Effector memory CD4-positive, alpha-beta T cell (primary cell): ENCODE results near the gene TUBGCP6.
A peak's percentile ranks its signal among the peaks of the same experiment; 100 is the strongest.

Experiments used
- DNase-seq, 3 donors: peaks; one replicate each; pipeline ENCODE4 v3.0.0-alpha.2; 2020
- H3K27ac ChIP-seq: 2 replicates; pipeline ENCODE4 v1.7.0; 2013; ENCODE audit warnings: mild to moderate bottlenecking, low read length, moderate library complexity; ENCODE audit not compliant: insufficient read depth, poor library complexity, severe bottlenecking
- H3K27me3 ChIP-seq: replicated peaks from 2 replicates; pipeline ENCODE4 v1.7.0; 2013; ENCODE audit warnings: mild to moderate bottlenecking, low read length; ENCODE audit not compliant: insufficient read depth, control insufficient read depth, poor library complexity, severe bottlenecking
- H3K36me3 ChIP-seq: 2 replicates; pipeline ENCODE4 v1.7.0; 2013; ENCODE audit warnings: mild to moderate bottlenecking, low read length, moderate library complexity; ENCODE audit not compliant: control insufficient read depth, insufficient read depth
- H3K4me1 ChIP-seq: 2 replicates; pipeline ENCODE4 v1.7.0; 2013; ENCODE audit warnings: low read length, mild to moderate bottlenecking; ENCODE audit not compliant: control insufficient read depth, insufficient read depth, poor library complexity, severe bottlenecking
- H3K4me3 ChIP-seq: 2 replicates; pipeline ENCODE4 v1.7.0; 2013; ENCODE audit warnings: low read length, low read depth, mild to moderate bottlenecking; ENCODE audit not compliant: insufficient read depth, poor library complexity, severe bottlenecking
- H3K9me3 ChIP-seq: 2 replicates; pipeline ENCODE4 v1.7.0; 2013; ENCODE audit warnings: mild to moderate bottlenecking, low read length, moderate library complexity; ENCODE audit not compliant: control insufficient read depth

Gene TUBGCP6

DNA sequence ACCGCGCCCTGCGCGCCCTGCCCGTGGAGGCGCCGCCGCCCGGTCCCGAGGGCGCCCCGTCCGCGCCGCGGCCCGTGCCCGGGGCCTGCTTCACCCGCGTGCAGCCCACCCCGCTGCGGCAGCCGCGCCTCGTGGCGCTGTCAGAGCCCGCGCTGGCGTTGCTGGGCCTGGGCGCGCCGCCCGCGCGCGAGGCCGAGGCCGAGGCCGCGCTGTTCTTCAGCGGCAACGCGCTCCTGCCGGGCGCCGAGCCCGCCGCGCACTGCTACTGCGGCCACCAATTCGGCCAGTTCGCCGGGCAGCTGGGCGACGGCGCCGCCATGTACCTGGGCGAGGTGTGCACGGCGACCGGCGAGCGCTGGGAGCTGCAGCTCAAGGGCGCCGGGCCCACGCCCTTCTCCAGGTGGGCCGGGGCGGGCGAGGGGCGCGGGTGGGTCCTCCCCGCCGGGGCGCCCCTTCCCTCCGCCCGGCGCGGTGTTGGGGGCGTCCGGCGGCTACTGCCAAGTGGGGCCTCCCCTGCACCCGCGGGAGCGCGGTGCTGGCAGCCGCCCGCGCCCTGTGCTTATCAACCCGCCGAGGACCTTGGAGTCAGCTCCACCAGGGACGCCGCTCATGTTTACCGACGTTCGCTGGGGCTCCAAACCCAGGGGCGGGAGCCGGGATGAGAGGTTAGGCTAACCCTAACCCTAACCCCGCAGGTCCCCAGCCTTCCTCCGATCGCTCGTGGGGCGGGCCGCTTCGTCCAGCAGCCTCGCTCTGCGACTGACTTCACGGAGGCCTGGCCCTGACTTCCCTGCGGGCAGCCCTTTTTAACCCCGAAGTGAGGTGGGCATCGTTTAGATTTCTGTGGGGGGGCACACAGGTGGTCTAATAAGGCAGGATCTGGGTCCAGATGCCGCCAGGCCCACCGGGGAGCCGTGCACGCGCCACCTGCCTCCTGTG is 43.4 kb downstream of the TUBGCP6 start:
- H3K36me3 ChIP-seq: peaks cover 19% of the 10 kb centered on the region
- peak overlapping the region; percentile 77 for H3K27ac ChIP-seq
- no peak for DNase-seq

DNA sequence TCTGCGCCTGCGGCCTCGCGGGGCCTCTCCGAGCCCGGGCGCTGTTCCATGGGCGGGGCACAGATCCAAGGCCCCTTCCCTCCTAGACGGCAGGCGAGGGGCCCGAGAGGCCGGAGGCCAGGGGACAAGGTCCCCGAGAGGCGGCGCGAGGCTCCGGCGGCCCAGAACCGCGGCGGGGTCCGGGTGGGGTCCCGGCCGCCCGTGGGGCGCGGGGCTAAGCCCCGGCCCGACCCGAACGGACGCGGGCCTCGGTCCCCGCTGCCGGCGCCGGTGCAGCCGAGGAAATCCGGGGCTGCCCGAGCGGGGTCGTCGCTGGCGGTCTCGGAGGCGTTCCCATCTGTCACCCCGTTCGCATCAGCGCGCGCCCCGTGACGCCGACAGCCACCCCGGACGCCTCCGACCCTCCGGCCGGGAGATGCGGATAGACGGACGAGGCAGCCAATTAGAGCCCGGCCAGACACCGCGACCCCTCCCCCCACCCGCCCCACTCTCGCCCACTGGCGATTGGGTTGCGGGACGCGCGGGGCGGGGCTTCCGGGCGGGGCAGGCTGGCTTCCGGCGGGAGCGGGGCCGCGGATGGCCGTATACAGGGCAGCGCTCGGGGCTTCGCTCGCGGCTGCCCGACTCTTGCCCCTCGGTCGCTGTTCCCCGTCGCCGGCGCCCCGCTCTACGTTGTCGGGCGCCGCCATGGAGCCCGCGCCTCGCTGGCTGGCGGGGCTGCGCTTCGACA is 44.2 kb downstream of the TUBGCP6 start, which contains the start of gene SELENOO:
Gene SELENOO (plus strand): TSS at position 551 of the 730 bp plus-strand sequence. CDS start 26 bp downstream, at position 577.
- H3K4me1 ChIP-seq: peaks cover 18% of the 10 kb centered on the region
- peak within 1 kb of the TSS; percentile 77 for H3K27ac ChIP-seq
- peaks cover 22% of the 10 kb centered on the region for H3K36me3 ChIP-seq
- H3K27me3 ChIP-seq: no peaks in the 10 kb centered on the region
- DNase-seq: peak; percentile 83 to 86 (median 84)
- no peaks in the 10 kb centered on the region for H3K9me3 ChIP-seq
- H3K4me3 ChIP-seq: peak within 1 kb of the TSS; percentile 59

More for the DNA sequence above, 43.4 kb downstream of the TUBGCP6 start:
- Histone ChIP-seq H3K27me3 (no peaks in the 10 kb centered on the region), H3K4me1 (peaks cover 18% of the 10 kb centered on the region), H3K9me3 (no peaks in the 10 kb centered on the region), H3K4me3 (peak overlapping the region; percentile 59)

DNA sequence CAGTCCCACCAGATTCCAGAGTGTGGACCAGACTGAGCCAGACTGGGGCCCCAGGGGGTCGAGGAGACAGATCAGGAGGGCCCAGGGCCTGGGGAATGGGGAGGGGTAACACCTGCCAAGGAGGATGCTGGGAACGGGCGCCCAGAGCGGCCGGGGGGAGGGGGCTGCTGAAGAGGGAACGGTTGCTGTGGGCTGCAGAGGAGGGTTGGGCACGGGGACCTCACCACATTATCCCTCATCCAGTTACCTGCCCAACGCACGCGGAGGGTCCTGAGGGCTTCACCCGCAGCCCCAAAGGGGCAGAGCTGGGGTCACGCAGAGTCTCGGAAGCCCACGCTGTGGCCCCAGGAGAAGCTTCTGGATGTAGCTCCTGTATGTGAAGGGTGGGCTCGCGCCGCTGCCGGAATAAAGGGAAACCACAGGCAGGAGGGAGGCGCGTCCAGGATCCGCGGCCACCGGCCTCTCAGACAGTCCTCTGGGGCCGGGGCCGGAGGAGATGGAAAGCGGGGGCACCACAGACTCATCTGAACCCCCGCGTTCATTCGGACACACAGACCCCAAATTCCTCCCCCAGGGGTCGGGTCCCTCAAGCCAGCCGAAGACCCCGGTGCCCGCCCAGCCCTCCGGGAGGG is 44.9 kb downstream of the TUBGCP6 start:
- DNase-seq: no peak
- Histone ChIP-seq H3K36me3 (peaks cover 24% of the 10 kb centered on the region), H3K27ac (peak overlapping the region; percentile 77), H3K27me3 (no peaks in the 10 kb centered on the region), H3K9me3 (no peaks in the 10 kb centered on the region), H3K4me3 (peak overlapping the region; percentile 59), H3K4me1 (peaks cover 18% of the 10 kb centered on the region)

DNA sequence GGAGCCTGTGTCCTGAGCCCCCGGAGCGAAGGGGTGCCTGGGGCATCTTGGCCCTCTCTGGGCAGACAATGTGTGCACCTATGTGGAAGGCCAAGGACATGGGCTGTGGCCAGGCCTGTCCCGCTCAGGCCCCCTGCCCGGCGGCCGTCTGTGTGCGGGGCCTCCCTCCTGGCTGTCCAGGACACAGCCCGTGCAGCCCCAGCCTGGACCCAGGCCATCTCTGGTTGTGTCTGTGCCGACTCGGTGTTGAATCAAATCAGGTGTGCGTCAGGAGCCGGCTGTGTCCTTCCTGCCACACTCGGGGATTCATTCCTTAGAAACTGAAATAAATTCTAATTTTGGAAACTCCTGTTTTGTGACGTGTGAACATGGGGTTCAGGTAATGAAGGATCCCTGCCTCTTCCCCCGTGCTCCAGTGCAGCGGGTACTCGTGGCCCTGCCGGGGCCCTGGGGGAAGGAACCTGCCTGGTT is 45.5 kb downstream of the TUBGCP6 start:
- peaks cover 31% of the 10 kb centered on the region for H3K36me3 ChIP-seq
- DNase-seq: no peak
- peak overlapping the region; percentile 77 for H3K27ac ChIP-seq
- H3K4me3 ChIP-seq: no peak overlapping the region
- H3K9me3 ChIP-seq: no peaks in the 10 kb centered on the region
- H3K27me3 ChIP-seq: no peaks in the 10 kb centered on the region
- peaks cover 18% of the 10 kb centered on the region for H3K4me1 ChIP-seq

DNA sequence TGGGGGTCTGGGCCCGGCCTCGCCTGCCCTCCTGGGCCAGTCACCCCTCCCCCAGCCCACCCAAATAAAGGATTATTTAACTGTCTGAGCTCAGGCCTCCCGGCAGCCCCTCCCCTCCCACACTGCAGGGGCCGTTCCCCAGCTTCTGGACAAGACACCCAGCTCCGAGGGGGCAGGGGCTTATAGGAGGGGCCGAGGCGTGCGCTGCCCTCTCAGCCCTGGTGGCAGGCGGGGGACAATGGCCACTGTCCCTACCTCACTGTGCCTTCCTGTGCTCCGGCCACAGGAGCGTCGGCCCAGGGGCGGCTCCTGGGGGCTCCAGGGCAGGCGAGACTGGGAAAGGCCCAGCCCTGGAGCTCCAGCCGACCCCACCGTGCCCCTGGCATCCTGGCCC is 46.2 kb downstream of the TUBGCP6 start:
- H3K27me3 ChIP-seq: no peaks in the 10 kb centered on the region
- peaks cover 21% of the 10 kb centered on the region for H3K4me1 ChIP-seq
- no peak for DNase-seq
- no peak overlapping the region for H3K27ac ChIP-seq
- H3K9me3 ChIP-seq: no peaks in the 10 kb centered on the region
- H3K4me3 ChIP-seq: no peak overlapping the region
- peaks cover 38% of the 10 kb centered on the region for H3K36me3 ChIP-seq

DNA sequence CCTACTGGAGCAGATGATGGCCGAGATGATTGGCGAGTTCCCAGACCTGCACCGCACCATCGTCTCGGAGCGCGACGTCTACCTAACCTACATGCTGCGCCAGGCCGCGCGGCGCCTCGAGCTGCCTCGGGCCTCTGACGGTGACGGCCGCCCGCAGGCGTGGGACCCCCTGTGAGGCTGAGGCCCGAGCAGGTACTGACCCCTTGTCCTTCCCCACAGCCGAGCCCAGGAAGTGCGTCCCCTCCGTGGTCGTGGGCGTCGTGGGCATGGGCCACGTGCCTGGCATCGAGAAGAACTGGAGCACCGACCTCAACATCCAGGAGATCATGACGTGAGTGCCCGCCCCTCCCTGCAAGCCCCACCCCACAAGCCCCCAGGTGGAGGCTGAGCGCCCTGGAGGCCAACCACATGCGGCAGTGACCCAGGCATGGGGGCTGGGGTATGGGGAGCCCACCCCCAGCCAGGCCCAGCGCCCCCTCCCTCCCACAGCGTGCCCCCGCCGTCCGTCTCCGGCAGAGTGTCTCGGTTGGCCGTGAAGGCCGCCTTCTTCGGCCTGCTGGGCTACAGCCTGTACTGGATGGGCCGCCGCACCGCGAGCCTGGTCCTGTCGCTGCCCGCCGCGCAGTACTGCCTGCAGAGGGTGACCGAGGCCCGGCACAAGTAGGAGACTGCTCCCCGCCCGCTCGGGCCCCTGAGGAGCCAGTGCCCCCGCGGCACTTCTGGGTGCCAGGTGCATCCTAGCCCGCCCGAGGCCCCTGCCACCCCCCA is 46.8 kb downstream of the TUBGCP6 start:
- H3K27me3 ChIP-seq: no peaks in the 10 kb centered on the region
- no peak for DNase-seq
- peaks cover 27% of the 10 kb centered on the region for H3K4me1 ChIP-seq
- H3K27ac ChIP-seq: no peak overlapping the region
- peaks cover 41% of the 10 kb centered on the region for H3K36me3 ChIP-seq
- no peaks in the 10 kb centered on the region for H3K9me3 ChIP-seq
- H3K4me3 ChIP-seq: no peak overlapping the region

DNA sequence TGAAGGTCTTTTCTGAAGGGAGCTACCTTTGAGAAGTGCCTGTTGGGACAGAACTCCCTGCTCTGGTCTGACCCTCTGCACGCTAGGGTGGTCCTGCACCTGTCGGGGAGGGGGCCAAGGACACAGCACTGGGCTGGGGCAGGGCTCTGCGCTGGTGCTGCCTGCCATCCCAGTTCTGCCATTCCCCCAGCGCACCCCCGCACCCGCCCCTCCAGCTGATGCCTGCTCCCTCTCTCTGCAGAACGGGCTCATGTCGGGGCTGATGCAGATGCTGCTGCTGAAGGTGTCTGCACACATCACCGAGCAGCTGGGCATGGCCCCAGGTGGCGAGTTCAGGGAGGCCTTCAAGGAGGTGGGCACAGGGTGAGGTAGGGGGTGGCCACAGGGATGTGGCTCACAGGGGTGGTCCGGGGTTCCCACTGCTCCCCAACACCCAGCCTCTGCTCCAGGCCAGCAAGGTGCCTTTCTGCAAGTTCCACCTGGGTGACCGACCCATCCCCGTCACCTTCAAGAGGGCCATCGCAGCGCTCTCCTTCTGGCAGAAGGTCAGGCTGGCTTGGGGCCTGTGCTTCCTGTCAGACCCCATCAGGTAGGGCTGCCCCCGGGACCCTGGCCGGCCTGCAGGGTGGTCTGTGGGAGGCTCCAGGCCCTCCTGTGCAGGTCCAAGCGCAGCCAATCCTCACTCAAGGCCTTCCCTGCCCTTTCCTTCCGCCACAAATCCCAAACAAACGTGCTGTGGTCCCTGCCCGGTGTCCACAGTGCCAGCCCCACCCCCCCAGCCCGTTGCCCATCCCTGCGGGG is 47.6 kb downstream of the TUBGCP6 start:
- peaks cover 33% of the 10 kb centered on the region for H3K4me1 ChIP-seq
- H3K27me3 ChIP-seq: no peaks in the 10 kb centered on the region
- DNase-seq: no peak
- H3K4me3 ChIP-seq: no peak overlapping the region
- peaks cover 41% of the 10 kb centered on the region for H3K36me3 ChIP-seq
- H3K9me3 ChIP-seq: no peaks in the 10 kb centered on the region
- no peak overlapping the region for H3K27ac ChIP-seq

DNA sequence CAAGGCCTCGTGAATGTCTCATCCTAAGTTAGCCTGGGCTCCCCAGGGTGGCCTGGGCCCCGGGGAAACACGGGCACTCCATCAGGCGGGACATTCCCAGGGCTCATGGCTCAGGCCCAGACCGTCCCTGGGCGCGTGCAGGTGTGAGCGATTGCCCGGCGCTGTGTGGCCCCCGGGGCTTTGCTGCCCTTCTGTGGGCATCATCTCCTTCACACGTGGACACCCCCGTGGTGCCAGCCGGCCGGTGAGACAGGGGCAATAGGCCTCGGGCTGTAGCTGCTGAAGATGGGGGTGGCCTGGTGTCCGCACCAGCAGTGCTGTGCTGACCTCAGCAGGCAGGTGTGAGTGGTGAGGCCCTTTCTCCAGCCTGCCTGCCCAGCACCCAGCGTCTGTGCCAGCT is 48.6 kb downstream of the TUBGCP6 start:
- Histone ChIP-seq H3K4me1 (peaks cover 36% of the 10 kb centered on the region), H3K4me3 (no peak overlapping the region), H3K36me3 (peaks cover 41% of the 10 kb centered on the region), H3K9me3 (no peaks in the 10 kb centered on the region), H3K27ac (no peak overlapping the region), H3K27me3 (no peaks in the 10 kb centered on the region)
- no peak for DNase-seq
